ENCODE measurements around the gene CSTPP1.
"Not testable (repeated sequence)": the region's sequence is repeated elsewhere in the genome, so short reads cannot be mapped to it uniquely, and the experiment has no call there.

DNA sequence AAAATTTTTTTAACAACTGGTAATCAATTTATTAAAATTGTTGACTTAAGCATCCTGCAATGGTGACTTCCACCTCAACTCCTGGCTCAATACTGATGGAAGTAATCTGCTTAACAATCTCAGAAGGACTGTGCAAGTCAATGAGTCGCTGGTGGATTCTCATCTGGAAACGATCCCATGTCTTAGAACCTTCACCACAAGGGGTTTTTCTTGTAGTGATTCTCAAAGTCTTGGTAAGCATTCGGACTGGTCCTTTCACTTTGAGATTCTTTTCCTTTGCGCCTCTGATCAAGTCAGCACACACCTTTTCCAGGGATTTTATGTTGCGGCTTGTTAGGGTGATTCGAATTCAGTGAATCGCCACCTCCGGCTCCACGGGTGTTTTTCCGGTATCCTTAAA lies 254.6 kb downstream of the CSTPP1 start:
- TF ChIP-seq, protein P1, sequence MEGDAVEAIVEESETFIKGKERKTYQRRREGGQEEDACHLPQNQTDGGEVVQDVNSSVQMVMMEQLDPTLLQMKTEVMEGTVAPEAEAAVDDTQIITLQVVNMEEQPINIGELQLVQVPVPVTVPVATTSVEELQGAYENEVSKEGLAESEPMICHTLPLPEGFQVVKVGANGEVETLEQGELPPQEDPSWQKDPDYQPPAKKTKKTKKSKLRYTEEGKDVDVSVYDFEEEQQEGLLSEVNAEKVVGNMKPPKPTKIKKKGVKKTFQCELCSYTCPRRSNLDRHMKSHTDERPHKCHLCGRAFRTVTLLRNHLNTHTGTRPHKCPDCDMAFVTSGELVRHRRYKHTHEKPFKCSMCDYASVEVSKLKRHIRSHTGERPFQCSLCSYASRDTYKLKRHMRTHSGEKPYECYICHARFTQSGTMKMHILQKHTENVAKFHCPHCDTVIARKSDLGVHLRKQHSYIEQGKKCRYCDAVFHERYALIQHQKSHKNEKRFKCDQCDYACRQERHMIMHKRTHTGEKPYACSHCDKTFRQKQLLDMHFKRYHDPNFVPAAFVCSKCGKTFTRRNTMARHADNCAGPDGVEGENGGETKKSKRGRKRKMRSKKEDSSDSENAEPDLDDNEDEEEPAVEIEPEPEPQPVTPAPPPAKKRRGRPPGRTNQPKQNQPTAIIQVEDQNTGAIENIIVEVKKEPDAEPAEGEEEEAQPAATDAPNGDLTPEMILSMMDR (IDR thresholded peaks at IDR 0.05): not testable (repeated sequence)
- not testable (repeated sequence) for TF ChIP-seq POLR2A (IDR thresholded peaks at IDR 0.05)

Data from Peyer's patch (tissue), 4 donors.